HG03039 (cell line): Measurements from ENCODE around the gene PEAK1.

Experiments
- ATAC-seq: cut with Tn5 transposase; IDR thresholded peaks from one replicate; pipeline ENCODE4 v1.9.1; 2021; ENCODE audit warnings: mild to moderate bottlenecking, moderate library complexity; ENCODE audit not compliant: unreplicated experiment

Gene PEAK1

GRCh38 chr15:77099741-77100463 lies 320.0 kb downstream of the PEAK1 start:
- no peak for ATAC-seq

- ATAC-seq, result no peak
These were observed 321.3 kb downstream of the PEAK1 start for GRCh38 chr15:77098572-77098971.

GRCh38 chr15:77097921-77098320 lies 322.0 kb downstream of the PEAK1 start:
- ATAC-seq, result no peak

GRCh38 chr15:77097248-77097721 lies 322.6 kb downstream of the PEAK1 start:
- no peak for ATAC-seq

GRCh38 chr15:77096541-77096940 lies 323.4 kb downstream of the PEAK1 start:
- ATAC-seq, result no peak

- ATAC-seq, result no peak
These were observed 323.8 kb downstream of the PEAK1 start for GRCh38 chr15:77096138-77096537.

GRCh38 chr15:77094397-77095030 lies 325.4 kb downstream of the PEAK1 start:
- ATAC-seq, result no peak

GRCh38 chr15:77093436-77093835 lies 326.5 kb downstream of the PEAK1 start:
- no peak for ATAC-seq

- no peak for ATAC-seq
These were observed 328.8 kb downstream of the PEAK1 start for GRCh38 chr15:77091097-77091496.

- no peak for ATAC-seq
These were observed 332.7 kb downstream of the PEAK1 start for GRCh38 chr15:77087213-77087612.

GRCh38 chr15:77085297-77085696 lies 334.6 kb downstream of the PEAK1 start:
- ATAC-seq, result no peak

GRCh38 chr15:77084436-77084835 lies 335.5 kb downstream of the PEAK1 start:
- ATAC-seq, result no peak

- peak; percentile 75 for ATAC-seq
These were observed 336.3 kb downstream of the PEAK1 start for GRCh38 chr15:77083381-77084160.

- ATAC-seq, result no peak
These were observed 337.9 kb downstream of the PEAK1 start for GRCh38 chr15:77081971-77082370.

GRCh38 chr15:77076323-77076915 lies 343.5 kb downstream of the PEAK1 start:
- ATAC-seq, result no peak

GRCh38 chr15:77075528-77075927 lies 344.4 kb downstream of the PEAK1 start:
- ATAC-seq, result no peak

GRCh38 chr15:77074350-77074749 lies 345.6 kb downstream of the PEAK1 start:
- no peak for ATAC-seq

- ATAC-seq, result no peak
These were observed 348.3 kb downstream of the PEAK1 start for GRCh38 chr15:77071305-77072223.

GRCh38 chr15:77070495-77071304 lies 349.2 kb downstream of the PEAK1 start, which contains the start of gene TSPAN3:
Gene TSPAN3 (minus strand): TSS chr15:77071109. CDS start chr15:77070954, 155 bp downstream.
- ATAC-seq, result peak; percentile 92
